NCI-H2227 (cell line): ENCODE data around the gene SAA2.
"Not testable (repeated sequence)": the region's sequence is repeated elsewhere in the genome, so short reads cannot be mapped to it uniquely, and the experiment has no call there.

Experiments
- DNase-seq: peaks from one replicate; lab custom pipeline; 2025; ENCODE audit not compliant: unreplicated experiment; lab: John Stamatoyannopoulos, UW

Gene SAA2

GRCh38 chr11:18253233-18253632 is 4.8 kb upstream of the SAA2 start:
- DNase-seq: no peak

GRCh38 chr11:18247191-18247581 is 1.3 kb downstream of the SAA2 start:
- DNase-seq: not testable (repeated sequence)

- not testable (repeated sequence) for DNase-seq
Measured at GRCh38 chr11:18246379-18247190, 1.9 kb downstream of the SAA2 start.

- DNase-seq: no peak
Measured at GRCh38 chr11:18245396-18245795, 3.1 kb downstream of the SAA2 start.

- peak; percentile 54 for DNase-seq
Measured at GRCh38 chr11:18243783-18244362, 4.6 kb downstream of the SAA2 start.

GRCh38 chr11:18239655-18240054 is 8.8 kb downstream of the SAA2 start:
- DNase-seq: no peak

GRCh38 chr11:18236664-18237356 is 11.7 kb downstream of the SAA2 start, which contains the start of gene SAA4:
Gene SAA4, minus strand, starts transcription at chr11:18236802. Its CDS starts 876 bp downstream, at chr11:18235926.
- no peak for DNase-seq

- no peak for DNase-seq
Measured at GRCh38 chr11:18235394-18236334, 12.8 kb downstream of the SAA2 start.

- no peak for DNase-seq
Measured at GRCh38 chr11:18233912-18234311, 14.6 kb downstream of the SAA2 start.

GRCh38 chr11:18230859-18231258 is 17.6 kb downstream of the SAA2 start:
- no peak for DNase-seq

- DNase-seq: no peak
Measured at GRCh38 chr11:18229501-18229900, 19.0 kb downstream of the SAA2 start.

GRCh38 chr11:18225913-18226312 is 22.6 kb downstream of the SAA2 start:
- no peak for DNase-seq

- no peak for DNase-seq
Measured at GRCh38 chr11:18223591-18224387, 24.7 kb downstream of the SAA2 start.

- no peak for DNase-seq
Measured at GRCh38 chr11:18222814-18223421, 25.6 kb downstream of the SAA2 start.

GRCh38 chr11:18221274-18221876 is 27.1 kb downstream of the SAA2 start:
- no peak for DNase-seq

GRCh38 chr11:18209058-18209457 is 39.4 kb downstream of the SAA2 start:
- DNase-seq: no peak

GRCh38 chr11:18204771-18205170 is 43.7 kb downstream of the SAA2 start:
- no peak for DNase-seq

- DNase-seq: no peak
Measured at GRCh38 chr11:18204220-18204619, 44.2 kb downstream of the SAA2 start.

- peak; percentile 37 for DNase-seq
Measured at GRCh38 chr11:18203723-18204122, 44.7 kb downstream of the SAA2 start.
